Measurements from ENCODE around the gene KIR2DL1.
"Not testable (repeated sequence)": the region's sequence is repeated elsewhere in the genome, so short reads cannot be mapped to it uniquely, and the experiment has no call there.

The KIR2DL1 gene

DNA sequence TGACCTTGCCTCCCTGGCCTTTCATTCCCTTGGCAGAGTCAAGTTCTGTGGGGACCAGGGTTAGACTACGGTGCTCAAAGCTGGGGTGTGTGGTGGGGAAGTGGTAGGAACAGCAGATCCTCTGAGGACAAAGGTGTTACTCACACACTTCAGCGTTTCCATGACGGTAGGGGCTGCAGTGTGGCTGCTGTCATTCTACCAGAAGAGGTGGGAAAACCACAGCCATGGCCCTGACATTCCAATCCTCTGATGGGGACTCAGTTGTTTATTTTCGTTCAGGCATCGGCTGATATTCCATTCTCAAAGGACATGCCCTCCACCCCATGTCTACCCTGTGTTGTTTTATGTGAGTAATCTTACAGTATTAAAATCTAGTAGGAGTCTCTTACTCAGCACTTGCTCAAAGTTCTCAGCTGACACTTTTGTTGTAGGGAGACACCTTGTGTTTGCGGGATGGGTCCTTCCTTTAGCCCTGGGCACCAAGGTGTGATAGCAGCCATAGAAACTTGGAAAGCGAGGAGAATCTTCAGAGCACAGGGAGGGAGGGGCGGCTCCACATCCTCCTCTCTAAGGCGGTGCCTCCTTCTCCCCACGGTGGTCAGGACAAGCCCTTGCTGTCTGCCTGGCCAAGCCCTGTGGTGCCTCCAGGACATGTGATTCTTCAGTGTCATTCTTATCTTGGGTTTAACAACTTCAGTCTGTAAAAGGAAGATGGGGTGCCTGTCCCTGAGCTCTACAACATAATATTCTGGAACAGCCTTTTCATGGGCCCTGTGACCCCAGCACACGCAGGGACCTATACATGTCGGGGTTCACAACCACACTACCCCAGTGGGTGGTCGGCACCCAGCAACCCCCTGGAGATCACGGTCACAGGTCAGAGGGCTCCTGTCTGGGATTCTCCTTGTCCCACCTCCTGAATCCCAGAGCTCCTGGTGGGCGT is 1.7 kb downstream of the KIR2DL1 start:
- not testable (repeated sequence) for DNase-seq

DNA sequence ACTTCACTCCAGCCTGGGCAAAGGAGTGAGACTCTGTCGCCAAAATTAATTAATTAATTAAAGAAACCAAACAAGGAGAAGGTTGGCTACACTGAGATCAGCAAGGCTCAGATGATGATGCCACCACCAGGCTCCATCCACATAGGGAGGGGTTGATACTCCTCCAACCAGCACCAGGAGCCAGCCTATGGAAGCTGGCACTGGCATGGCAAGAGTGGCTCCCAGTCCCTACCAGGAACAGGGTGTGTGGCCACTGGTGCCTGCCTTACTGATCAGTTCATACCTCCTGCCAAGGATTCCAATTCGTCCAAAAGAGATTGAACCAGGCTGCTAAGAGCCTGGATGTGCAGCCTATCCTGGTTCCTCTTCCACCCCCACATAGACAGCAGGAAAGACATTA is 3.1 kb downstream of the KIR2DL1 start:
- not testable (repeated sequence) for DNase-seq

DNA sequence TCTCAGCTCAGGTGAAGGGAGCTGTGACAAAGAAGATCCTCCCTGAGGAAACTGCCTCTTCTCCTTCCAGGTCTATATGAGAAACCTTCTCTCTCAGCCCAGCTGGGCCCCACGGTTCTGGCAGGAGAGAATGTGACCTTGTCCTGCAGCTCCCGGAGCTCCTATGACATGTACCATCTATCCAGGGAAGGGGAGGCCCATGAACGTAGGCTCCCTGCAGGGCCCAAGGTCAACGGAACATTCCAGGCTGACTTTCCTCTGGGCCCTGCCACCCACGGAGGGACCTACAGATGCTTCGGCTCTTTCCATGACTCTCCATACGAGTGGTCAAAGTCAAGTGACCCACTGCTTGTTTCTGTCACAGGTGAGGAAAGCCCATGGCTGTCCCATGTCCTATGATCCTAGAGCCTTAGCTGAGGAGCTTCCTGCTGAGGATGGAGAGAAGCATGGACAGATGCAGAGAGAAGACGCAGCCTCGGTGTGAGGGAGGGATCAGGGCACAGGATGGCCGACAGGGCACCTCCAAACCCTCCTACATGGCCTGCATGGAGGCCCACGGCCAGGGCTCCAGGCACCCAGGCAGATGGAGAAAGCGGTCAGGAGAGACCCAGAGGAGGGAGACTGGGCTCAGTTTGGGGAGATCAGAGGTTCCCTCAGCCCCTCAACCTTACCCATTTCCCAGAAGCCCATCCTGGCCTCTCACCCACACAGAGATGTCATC is 5.7 kb downstream of the KIR2DL1 start:
- not testable (repeated sequence) for DNase-seq

DNA sequence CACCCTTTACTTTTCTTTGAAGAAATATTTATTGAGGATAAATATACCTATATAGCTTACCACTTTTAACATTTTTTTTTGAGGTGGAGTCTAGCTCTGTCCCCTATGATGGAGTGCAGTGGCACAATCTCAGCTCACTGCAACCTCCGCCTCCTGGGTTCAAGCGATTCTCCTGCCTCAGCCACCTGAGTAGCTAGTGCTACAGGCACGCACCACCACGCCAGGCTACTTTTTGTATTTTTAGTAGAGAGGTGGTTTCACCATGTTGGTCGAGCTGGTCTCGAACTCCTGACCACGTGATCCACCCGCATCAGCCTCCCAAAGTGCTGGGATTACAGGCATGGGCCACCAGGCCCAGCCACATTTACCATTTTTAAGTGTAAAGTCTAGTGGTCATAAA is 6.2 kb downstream of the KIR2DL1 start:
- not testable (repeated sequence) for DNase-seq

DNA sequence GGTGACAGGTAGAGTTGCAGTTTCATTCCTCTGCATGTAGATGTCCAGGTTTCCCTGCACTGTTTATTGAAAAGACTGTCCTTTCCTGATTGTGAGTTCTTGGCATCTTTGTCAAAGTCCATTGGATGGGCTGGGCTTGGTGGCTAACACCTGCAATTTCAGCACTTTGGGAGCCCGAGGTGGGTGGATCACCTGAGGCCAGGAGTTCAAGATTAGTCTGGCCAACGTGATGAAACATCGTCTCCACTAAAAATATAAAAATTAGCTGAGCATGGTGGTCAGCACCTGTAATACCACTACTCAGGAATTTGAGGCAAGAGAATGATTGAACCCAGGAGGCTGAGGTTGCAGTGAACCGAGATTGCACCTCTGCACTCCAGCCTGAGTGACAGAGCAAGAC is 8.3 kb downstream of the KIR2DL1 start:
- not testable (repeated sequence) for DNase-seq

DNA sequence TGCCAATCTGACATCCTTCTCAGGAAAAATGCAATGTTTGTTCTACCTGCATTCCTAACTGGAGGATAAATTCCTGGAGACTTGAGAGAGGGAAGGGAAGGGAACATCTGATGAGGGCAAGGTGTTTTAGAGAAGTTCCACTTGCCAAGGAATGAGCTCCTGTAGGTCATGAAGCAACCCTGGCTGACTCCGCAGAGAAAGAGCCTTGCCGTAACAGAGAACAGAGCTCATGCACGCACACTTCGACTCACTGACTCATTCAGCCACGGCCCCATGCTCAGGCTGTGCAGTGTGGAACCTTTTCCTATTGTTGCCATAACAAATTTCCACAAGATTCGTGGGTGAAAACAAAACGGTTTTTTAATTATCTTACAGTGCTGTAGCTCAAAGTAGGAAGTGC is 9.3 kb downstream of the KIR2DL1 start:
- not testable (repeated sequence) for DNase-seq

DNA sequence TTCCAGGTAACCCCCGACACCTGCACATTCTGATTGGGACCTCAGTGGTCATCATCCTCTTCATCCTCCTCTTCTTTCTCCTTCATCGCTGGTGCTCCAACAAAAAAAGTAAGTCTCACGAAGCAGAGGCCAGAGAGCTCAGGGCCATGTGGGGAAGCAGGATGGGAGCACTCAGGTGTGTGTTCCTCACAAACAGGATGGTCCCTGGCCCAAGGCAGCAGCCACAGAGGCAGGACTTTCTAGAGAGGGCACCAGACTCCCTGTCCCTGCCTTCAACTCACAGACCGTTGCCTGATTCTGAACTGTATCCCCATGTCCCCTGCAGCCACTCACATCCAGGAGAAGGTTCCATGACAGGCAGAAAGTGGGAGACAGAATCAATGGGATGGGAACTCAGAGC is 13.3 kb downstream of the KIR2DL1 start:
- DNase-seq = not testable (repeated sequence)

DNA sequence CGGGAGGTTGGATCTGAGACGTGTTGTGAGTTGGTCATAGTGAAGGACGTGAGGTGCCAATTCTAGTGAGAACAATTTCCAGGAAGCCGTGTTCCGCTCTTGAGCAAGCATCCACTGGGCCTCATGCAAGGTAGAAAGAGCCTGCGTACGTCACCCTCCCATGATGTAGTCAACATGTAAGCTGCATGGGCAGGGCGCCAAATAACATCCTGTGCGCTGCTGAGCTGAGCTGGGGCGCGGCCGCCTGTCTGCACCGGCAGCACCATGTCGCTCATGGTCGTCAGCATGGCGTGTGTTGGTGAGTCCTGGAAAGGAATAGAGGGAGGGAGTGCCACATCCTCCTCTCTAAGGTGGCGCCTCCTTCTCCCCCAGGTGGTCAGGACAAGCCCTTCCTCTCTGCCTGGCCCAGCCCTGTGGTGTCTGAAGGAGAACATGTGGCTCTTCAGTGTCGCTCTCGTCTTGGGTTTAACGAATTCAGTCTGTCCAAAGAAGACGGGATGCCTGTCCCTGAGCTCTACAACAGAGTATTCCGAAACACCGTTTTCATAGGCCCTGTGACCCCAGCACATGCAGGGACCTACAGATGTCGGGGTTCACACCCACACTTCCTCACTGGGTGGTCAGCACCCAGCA is 16.6 kb downstream of the KIR2DL1 start:
- not testable (repeated sequence) for DNase-seq

DNA sequence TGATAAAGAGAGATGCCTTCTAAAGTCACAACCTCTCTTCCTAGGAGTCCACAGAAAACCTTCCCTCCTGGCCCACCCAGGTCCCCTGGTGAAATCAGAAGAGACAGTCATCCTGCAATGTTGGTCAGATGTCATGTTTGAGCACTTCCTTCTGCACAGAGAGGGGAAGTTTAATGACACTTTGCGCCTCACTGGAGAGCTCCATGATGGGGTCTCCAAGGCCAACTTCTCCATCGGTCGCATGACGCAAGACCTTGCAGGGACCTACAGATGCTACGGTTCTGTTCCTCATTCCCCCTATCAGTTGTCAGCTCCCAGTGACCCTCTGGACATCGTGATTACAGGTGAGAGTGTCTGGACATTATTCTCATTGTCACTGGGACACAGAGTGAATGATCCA is 18.6 kb downstream of the KIR2DL1 start:
- DNase-seq = not testable (repeated sequence)

DNA sequence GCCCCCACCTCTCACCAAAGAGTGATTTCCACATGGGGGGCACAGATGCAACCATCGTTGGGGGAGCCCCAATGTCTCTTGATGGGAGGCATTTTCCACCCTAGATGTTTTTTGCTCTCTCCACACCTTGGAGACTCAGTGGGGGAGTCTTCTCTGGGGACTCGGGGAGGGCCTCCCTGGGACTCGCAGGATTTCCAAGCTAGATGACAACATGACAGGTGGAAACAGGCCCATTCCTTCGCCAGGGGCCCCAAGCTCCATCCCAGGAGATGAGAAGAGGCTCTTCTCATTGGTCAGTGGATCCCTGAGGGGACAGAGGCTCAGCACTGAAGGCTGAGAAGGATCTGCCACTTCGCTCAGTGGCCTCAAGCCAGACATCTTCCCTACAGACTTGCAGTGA is 21.1 kb downstream of the KIR2DL1 start:
- DNase-seq = no peak

DNA sequence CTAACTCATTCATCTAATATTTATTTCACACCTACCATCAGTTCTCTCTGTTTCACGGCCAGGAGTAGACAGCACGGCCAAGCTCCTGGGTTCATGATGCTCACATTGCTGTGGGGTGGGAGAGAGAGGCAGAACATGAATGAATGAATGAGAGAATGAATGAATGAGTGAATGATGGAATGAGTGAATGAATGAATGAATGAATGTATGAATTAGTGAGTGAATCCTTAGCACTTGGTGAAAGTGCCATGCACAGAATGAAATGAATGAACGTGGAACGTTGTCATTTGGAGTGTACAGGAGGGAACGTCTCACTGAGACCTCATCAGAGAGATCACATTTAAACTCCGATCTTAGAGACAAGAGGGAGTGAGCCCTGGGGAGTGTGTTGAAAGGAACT is 21.9 kb downstream of the KIR2DL1 start:
- no peak for DNase-seq

DNA sequence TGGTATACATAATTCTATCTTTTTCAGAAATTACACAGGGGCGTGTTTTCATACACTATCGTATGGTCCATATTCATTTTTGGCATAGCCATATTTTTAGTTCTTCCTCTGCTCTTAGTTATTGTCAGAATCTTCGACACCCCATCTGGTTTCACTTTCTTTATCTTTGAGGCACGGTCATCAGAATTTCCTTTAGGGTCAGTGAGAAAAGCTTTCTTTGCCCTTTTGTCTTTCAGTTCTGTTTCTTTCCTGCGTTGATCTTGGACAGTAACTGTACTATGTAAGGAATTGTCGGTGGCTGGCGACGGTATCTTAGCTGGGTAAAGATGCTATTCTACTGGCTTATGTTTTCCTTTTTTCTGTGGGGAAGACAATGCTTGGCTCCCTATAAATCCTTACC is 23.2 kb downstream of the KIR2DL1 start:
- DNase-seq = no peak

DNA sequence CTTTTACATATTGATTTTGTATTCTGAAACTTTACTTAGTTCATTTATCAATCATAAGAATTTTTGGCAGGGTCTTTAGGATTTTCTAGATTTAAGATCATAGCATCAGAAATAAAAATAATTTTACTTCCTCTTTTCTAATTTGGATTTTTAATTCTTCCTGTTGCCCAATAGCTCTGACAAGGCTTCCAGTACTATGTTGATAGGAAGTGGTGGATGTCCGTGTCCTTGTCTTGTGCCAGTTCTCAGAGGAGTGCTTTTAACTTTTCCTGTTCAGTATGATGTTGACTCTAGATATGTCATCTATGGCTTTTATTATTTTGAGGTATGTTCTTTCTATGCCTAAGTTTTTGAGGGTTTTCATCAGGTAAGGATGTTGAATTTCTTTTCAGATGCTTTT is 26.2 kb downstream of the KIR2DL1 start:
- no peak for DNase-seq

DNA sequence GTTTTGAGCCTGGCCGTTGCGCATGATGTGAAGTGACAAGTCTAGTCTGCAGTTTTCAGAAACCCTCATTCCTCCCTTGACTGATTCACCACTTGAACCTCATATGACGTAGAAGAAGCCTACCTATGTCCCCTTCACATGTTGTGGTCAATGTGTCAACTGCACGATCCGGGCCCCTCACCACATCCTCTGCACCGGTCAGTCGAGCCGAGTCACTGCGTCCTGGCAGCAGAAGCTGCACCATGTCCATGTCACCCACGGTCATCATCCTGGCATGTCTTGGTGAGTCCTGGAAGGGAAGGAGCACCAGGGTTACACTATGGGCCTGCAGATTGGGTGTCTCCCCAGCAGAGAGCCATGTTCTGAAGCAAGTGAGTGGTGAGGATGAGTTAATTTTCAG is 33.8 kb downstream of the KIR2DL1 start, which contains the start of gene KIR2DL4:
KIR2DL4 (plus strand) TSS at position 201 of the 400 bp plus-strand sequence; CDS start at position 243, 42 bp downstream.
- DNase-seq = no peak

DNA sequence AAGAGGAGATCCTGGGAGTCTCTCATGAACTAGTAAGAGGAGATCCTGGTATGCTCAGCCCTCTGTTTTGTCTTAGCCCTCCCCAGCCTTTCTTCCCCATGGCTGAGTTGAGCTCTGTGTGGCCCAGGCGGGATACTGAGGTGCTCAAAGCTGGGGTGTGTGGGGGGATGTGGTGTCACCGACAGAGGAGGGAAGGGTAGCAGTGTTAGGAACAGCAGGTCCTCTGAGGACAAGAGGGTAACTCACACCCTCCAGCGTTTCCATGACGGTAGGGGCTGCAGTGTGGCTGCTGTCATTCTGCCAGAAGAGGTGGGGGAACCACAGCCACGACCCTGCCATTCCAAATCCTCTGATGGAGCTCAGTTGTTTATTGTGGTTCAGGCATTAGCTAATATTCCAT is 34.5 kb downstream of the KIR2DL1 start:
- DNase-seq = no peak

DNA sequence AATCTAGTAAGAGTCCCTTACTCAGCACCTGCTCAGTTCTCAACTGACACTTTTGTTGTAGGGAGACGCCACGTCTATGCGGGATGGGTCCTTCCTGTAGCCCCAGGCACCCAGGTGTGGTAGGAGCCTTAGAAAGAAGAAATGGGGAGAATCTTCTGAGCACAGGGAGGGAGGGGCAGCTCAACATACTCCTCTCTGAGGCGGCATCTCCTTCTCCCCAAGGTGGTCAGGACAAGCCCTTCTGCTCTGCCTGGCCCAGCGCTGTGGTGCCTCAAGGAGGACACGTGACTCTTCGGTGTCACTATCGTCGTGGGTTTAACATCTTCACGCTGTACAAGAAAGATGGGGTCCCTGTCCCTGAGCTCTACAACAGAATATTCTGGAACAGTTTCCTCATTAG is 35.0 kb downstream of the KIR2DL1 start:
- no peak for DNase-seq

DNA sequence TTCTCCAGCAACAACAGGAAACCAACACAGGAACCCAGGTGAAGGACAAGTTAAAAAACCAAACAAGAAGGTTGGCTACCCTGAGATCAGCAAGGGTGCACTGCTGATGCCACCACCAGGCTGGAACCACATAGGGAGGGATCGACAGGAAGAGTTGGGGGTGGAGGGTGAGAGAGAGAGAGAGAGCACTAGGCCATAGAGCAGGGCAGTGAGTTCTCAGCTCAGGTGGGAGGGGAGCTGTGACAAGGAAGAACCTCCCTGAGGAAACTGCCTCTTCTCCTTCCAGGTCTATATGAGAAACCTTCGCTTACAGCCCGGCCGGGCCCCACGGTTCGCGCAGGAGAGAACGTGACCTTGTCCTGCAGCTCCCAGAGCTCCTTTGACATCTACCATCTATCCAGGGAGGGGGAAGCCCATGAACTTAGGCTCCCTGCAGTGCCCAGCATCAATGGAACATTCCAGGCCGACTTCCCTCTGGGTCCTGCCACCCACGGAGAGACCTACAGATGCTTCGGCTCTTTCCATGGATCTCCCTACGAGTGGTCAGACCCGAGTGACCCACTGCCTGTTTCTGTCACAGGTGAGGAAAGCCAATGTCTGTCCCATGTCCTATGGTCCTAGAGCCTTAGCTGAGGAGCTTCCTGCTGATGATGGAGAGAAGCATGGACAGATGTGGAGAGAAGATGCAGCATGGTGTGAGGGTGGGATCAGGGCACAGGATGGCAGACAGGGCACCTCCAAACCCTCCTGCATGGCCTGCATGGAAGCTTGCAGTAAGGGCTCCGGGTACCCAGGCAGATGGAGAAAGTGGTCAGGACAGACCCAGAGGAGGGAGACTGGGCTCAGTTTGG is 36.3 kb downstream of the KIR2DL1 start:
- no peak for DNase-seq

DNA sequence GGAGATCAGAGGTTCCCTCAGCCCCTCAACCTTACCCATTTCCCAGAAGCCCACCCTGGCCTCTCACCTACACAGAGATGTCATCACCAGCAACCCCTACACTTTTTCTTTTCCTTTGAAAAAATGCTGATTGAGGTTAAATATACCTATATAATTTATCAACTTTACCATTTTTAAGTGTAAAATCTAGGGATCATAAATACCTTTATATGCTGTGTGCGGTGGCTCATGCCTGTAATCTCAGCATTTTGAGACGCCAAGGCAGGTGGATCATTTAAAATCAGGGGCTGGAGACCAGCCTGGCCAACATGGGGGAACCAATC is 36.9 kb downstream of the KIR2DL1 start:
- no peak for DNase-seq

DNA sequence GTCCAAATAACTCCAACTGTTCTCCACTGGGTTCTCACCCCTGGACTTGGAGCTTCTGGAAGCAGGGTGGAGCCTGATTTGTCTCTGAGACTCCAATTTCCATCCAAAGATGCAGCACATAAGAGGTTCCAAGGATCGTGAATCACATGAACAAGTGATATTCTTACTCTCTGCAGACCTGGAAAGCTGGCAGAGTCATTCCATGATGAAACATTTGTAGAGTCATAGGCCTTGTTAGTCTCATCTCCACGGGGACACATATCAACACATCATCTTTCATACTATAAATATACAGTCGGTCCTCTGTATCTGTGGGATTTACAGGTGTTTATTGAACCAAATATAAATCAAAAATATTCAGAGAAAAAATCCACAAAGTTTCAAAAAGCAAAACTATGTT is 45.0 kb downstream of the KIR2DL1 start:
- DNase-seq = not testable (repeated sequence)

DNA sequence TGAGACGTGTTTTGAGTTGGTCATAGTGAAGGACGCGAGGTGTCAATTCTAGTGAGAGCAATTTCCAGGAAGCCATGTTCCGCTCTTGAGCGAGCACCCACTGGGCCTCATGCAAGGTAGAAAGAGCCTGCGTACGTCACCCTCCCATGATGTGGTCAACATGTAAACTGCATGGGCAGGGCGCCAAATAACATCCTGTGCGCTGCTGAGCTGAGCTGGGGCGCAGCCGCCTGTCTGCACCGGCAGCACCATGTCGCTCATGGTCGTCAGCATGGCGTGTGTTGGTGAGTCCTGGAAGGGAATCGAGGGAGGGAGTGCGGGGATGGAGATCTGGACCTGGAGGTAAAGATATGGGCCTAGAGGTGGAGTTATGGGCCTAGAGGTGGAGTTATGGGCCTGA is 46.7 kb downstream of the KIR2DL1 start, which contains the start of gene KIR3DL1:
KIR3DL1 (plus strand) TSS at position 218 of the 400 bp plus-strand sequence.
- not testable (repeated sequence) for DNase-seq

DNA sequence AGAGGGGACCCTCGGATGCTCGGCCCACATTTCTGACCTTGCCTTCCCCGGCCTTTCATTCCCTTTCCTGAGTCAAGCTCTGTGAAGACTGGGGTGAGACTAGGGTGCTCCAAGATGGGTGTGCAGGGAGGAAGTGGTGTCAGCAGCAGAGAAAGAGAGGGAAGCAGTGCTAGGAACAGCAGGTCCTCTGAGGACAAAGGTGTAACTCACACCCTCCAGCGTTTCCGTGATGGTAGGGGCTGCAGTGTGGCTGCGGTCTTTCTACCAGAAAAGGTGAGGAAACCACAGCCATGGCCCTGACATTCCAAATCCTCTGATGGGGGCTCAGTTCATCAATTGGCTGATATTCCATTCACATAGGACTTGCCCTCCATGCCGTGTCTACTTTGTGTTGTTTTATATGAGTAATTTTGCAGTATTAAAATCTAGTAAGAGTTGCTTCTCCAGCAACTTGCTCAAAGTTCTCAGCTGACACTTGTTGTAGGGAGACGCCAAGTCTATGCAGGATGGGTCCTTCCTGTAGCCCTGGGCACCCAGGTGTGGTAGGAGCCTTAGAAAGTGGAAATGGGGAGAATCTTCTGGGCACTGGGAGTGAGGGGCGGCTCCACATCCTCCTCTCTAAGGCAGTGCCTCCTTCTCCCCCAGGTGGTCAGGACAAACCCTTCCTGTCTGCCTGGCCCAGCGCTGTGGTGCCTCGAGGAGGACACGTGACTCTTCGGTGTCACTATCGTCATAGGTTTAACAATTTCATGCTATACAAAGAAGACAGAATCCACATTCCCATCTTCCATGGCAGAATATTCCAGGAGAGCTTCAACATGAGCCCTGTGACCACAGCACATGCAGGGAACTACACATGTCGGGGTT is 48.3 kb downstream of the KIR2DL1 start:
- DNase-seq = no peak
